Left colon (tissue), 2 donors: ENCODE measurements around the gene PDLIM7. TPM values are rescaled to one million over a fixed set of nuclear protein-coding genes. Genes with fewer than 3 reads are reported as not detected.

Source experiments
- ATAC-seq: fragments of 200-7000 bp; cut with Tn5 transposase; one replicate; pipeline ENCODE4 v1.9.1; 2020; ENCODE audit warnings: mild to moderate bottlenecking, moderate library complexity
- DNase-seq, 2 donors: peaks; one replicate each; pipeline ENCODE4 v3.0.0-alpha.2; 2020
- intact Hi-C, 2 donors: fragments of 100-400 bp; cut with DNase I in 1 of 2; cut with micrococcal nuclease in 1 of 2; formaldehyde crosslinking; loops; one replicate each; pipeline versions ENCODE4 v1.11.2 to v1.14.0; 2022; cut with DNase I, micrococcal nuclease
- total RNA-seq, 2 donors: library from RNA; stranded (reverse); fragmentation: NEBNext Ultra II Directional; extraction: Animal tissue kit (Norgen Biotek cat#: 25700); gene quantifications; one replicate each; pipeline ENCODE4 v1.2.1, GENCODE V29; 2021
- donor health status: DM: no; HTN: no; CAD: no.
- donor health status: DM: yes; HTN: yes; CAD: no.

PDLIM7 gene
- total RNA-seq, 2 donors from 2014 or later = 12.1 to 56.5 TPM

DNA sequence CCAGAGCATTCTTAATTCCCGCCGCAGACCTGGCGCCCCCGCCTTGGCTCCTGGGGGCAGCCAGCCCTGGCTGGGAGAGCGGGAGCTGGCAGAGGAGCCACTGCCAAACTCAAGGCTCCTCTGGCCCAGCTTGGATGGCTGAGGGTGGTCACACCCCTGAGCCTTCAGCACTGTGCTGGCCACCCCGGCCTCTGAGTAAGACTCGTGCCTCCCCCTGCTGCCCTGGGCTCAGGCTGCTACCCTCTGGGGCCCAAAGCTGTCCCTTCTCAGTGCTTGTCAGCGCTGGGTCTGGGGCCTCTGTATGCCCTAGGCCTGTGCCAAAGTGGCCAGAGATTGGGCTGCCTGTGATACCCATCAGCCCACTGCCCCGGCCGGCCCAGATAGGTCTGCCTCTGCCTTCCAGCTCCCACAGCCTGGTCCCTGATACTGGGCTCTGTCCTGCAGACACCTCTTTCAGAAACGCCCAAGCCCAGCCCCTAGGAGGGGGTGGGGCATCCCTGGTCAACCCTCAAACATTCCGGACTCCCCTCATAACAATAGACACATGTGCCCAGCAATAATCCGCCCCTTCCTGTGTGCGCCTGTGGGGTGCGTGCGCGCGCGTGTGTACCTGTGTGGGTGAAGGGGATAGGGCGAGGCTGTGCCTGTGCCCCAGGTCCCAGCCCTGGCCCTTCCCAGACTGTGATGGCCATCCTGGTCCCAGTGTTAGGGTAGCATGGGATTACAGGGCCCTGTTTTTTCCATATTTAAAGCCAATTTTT, 55.2 kb downstream of the PDLIM7 start:
- no peak for ATAC-seq
- intact Hi-C loops = no loop called here
- DNase-seq = peak in 1 of 2 donors; percentile 8

DNA sequence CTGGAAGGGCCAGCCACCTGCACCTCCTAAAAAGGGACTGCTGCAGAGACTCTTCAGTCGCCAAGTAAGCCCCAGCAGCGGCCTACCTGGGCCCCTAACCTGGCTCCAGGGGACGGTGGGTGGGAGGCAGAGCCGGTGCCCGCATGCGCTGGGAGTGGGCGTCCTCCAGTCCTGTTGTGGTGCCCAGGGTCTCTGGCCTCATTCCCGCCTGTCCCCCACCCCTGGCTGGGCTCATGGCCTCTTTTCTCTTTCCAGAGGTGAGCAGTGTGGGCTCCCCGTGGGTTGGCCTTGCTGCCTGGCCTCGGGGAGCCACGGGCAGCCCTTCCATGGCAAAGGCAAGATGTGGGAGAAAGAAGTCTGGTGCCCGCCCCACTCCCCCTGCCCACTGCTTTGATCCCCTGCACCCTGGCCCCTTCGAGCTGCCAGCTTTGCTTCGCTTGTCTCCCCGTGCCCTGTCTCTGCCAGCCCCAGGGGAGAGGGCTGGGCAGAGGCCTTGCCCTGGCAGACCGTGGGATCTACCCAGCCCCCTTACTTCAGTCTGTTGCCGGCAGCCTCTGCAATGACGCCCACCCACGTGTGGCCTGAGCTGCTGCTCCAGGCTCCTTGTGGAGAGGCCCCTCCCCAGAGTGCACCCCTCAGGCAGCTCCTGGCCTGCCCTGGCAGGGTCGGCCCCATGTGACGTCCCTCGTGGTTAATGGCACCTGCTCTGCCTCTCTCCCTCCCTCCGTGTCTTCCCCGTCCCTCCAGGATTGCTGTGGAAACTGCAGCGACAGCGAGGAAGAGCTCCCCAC, 56.2 kb downstream of the PDLIM7 start:
- intact Hi-C loops = no loop called here
- DNase-seq = no peak
- ATAC-seq = no peak

DNA sequence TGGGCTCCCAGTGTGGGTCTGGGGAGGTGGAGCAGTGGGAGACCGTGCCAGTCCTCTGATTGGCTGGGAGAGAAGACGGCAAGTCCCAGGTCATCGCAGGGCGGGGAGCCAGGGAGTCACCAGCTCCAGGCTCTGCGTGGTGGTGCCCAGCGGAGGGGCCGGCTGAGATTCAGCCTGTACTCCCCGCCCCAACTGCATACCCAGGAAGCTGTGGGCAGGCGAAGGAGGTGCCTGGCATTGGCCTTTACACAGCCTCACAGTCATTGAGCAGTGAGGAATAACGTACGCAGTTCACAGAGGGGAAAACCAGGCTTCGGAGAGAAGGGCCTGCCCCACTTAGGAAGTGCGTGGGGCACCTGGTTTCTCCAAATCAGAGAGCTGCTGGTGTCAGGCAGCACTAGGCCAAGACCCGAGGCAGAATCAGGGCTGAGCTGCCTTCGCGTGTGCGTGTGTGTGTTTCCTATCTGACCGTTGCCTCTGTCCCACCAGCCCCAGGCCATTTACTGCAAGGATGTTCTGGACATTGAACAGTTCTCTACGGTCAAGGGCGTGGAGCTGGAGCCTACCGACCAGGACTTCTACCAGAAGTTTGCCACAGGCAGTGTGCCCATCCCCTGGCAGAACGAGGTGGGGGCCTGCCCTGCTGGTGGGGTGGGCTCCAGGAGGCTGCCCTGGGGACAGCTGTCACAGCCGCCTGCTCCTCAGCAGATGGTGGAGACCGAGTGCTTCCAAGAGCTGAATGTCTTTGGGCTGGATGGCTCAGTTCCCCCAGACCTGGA, 57.0 kb downstream of the PDLIM7 start:
- no peak for ATAC-seq
- DNase-seq = no peak
- intact Hi-C loops = no loop called here

DNA sequence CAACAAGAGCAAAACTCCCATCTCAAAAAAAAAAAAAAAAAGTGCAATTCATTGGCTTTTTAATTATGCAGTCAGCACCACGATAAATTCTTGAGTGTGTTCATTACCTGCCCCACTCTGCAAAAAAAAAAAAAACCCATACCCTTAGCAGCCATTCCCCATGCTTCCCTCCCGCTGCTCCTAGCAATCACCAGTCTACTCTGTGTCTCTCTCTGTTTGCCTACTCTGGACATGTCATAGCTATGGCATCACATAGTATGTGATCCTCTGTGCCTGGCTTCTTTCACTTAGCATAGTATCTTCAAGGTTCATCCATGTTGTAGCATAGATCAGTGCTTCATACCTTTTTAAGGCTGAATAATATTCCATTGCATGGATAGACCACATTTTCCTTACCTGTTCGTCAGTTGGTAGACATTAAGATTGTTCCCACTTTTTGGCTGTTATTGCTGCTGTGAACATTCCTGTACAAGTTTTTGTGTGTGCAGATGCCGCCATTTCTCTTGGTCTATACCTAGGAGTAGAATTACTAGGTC, 57.8 kb downstream of the PDLIM7 start:
- ATAC-seq (no peak), DNase-seq (no peak)
- intact Hi-C loops = no loop called here

DNA sequence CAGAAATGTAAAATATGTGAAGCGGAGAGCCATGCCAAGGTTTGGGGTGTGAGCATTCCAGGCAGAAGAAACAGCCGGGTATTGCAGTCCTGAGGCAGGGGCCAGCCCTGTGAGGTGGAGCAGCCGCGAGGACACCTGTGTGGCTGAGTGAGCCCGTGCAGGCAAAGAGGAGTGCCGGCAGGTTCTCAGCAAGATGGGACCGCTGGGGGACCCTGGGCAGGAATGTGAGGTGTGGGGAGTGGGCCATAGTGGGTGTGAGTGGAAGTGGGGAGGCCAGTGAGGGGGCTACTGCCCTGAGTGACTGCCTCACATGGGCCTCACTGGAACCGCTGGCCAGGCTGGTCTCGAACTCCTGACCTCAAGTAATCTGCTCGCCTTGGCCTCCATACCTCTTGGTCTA, 58.9 kb downstream of the PDLIM7 start:
- intact Hi-C loops = no loop called here
- DNase-seq (no peak), ATAC-seq (no peak)

DNA sequence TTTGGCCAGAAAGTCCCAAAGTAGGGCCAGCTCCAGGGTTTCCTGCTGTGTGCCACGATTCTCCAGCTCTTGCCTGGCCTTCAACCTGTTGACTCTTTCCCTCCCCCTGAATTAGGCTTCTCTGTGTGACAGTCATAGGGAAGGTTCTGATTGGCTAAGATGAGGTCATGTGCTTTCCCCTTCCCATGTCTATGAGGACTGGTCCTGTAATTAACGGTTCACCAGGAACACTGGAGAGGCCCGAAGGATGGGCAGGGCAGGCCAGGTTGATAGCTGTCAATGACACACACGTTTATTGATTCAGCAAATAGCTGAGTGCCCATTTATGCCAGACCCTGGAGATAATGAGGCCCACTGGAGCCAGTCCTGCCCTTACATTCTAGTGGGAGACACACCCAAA, 59.8 kb downstream of the PDLIM7 start:
- ATAC-seq (peak; percentile 37), DNase-seq (no peak)
- intact Hi-C loops = no loop called here

DNA sequence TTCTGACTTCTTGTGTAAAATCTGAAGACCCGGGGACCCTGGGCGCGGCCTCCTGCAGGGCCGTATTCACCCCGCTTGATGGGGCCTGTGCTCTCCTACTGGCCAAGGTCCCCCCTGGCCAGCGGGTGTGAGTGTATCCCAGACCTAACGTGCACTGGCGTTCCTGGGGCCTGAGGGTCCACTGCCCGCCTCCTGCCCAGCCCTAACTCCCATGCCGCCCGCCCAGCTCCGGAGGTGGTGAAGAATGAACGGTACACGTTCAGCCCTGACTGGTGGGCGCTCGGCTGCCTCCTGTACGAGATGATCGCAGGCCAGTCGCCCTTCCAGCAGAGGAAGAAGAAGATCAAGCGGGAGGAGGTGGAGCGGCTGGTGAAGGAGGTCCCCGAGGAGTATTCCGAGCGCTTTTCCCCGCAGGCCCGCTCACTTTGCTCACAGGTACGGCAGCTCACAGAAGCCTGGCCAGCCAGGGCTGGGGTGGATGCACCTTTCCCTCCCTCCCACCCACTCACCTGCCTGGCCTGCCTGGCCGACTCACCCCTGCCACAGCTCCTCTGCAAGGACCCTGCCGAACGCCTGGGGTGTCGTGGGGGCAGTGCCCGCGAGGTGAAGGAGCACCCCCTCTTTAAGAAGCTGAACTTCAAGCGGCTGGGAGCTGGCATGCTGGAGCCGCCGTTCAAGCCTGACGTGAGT, 61.4 kb downstream of the PDLIM7 start:
- DNase-seq = no peak
- intact Hi-C loops = no loop called here
- ATAC-seq = no peak

DNA sequence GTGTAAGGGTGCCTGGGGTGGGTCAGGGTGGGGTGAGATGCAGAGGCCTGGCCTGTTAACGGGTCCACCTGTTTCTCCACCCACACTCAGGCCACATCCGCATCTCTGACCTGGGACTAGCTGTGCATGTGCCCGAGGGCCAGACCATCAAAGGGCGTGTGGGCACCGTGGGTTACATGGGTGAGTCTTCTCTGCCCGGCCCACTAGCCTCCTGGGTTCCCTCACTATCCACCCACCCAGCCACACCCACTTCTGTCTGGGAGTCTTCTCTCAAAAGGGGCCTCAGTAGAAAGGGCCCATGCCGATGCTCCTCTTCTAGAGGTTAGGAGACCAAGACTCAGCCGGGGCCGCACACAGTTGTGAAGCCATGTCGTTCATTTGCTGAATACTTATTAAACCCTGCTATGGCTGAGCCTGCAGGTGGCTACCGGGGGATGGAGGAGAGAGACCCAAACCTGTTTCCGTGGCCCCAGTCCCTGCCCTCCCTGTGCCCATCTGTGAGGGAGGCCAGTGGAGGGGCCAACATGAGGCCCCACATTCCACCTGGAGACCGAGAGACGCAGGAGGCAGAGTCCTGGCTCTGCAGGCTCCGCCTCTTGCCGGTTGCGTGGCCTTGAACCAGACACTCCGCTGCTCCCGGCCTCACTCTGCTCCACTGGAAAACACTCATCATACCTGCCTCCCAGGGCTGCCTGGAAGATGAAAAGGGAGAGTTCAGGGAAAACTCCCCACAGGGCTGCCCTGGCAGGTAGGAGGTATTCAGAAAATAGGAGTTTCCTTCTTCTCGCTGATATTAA, 62.3 kb downstream of the PDLIM7 start:
- intact Hi-C loops = no loop called here
- no peak for ATAC-seq
- no peak for DNase-seq

DNA sequence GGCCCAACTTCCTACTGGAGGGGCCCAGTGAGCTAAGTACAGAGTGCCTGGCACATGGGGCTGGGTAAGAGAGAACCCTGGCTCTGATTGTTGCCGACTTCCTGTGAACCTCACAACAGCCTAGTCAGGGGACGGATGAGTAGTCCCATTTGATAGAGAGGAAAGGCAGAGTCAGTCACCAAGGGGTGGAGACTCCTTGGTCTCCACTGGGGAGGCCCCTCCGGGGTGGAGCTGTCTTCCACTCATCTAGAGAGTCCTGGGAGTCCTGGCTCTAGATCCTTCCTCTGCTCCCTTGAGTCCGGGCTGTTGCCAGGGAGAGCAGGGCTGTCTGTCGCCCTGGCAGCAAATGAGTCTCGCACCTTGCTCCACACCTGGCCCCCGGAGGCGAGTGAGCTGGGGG, 63.0 kb downstream of the PDLIM7 start:
- ATAC-seq (no peak), DNase-seq (no peak)
- intact Hi-C loops = no loop called here

DNA sequence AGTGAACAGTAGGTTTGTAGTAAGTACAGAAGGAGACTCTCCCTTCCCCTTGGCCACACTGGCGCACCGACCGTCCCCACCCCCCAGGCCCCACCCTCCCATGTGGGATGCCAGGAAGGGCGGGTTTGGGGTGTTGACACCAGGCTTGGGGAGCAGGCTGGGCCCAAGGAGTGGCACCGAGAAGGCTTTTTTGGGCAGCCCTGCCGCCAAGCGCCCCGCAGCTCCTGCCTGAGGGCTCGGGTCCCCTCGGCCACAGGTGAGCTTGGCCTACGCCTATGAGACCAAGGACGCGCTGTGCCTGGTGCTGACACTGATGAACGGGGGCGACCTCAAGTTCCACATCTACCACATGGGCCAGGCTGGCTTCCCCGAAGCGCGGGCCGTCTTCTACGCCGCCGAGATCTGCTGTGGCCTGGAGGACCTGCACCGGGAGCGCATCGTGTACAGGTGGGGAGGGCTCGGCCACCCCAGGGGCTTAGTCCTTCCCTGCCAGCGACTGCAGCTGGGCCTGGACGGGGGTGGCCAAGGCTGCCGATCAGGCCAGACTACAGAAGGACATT, 63.7 kb downstream of the PDLIM7 start:
- intact Hi-C loops = no loop called here
- ATAC-seq = no peak
- no peak for DNase-seq

Other genes with a start within 250 kb of the PDLIM7 start
- 10 to 100 TPM; 30.4 to 34.5 TPM for gene RAB24, start 193.9 kb downstream of the PDLIM7 start, total RNA-seq
- 100 to 1,000 TPM; 263 to 276 TPM for gene PRELID1, start 193.8 kb downstream of the PDLIM7 start, total RNA-seq
- 10 to 100 TPM in 1 of 2 donors, 1 to 10 TPM in 1; 8.3 to 12.9 TPM for gene MXD3, start 185.7 kb downstream of the PDLIM7 start, total RNA-seq
- gene LMAN2, start 145.9 kb downstream of the PDLIM7 start, total RNA-seq = 100 to 1,000 TPM; 139 to 141 TPM
- gene RGS14, start 139.7 kb downstream of the PDLIM7 start, total RNA-seq = 10 to 100 TPM in 1 of 2 donors, 1 to 10 TPM in 1; 5.6 to 12.0 TPM
- not detected for gene SLC34A1, start 113.2 kb downstream of the PDLIM7 start, total RNA-seq
- not detected for gene PFN3, start 96.9 kb downstream of the PDLIM7 start, total RNA-seq
- gene F12, start 88.0 kb downstream of the PDLIM7 start, total RNA-seq = 10 to 100 TPM in 1 of 2 donors, 1 to 10 TPM in 1; 9.0 to 11.3 TPM
- 10 to 100 TPM; 34.6 to 43.5 TPM for gene GRK6, start 70.9 kb downstream of the PDLIM7 start, total RNA-seq
- gene PRR7, start 50.8 kb downstream of the PDLIM7 start, total RNA-seq = 1 to 10 TPM; 1.6 to 2.2 TPM
- gene DBN1, start 24.0 kb downstream of the PDLIM7 start, total RNA-seq = 10 to 100 TPM; 11.8 to 18.8 TPM
- gene DOK3, start 12.2 kb upstream of the PDLIM7 start, total RNA-seq = 1 to 10 TPM; 4.1 to 8.9 TPM
- gene DDX41, start 19.4 kb upstream of the PDLIM7 start, total RNA-seq = 10 to 100 TPM; 74.3 to 79.9 TPM
- 10 to 100 TPM; 52.1 to 56.1 TPM for gene FAM193B, start 57.0 kb upstream of the PDLIM7 start, total RNA-seq
- gene TMED9, start 94.6 kb upstream of the PDLIM7 start, total RNA-seq = 100 to 1,000 TPM; 160 to 204 TPM
- 10 to 100 TPM; 17.5 to 21.9 TPM for gene B4GALT7, start 102.5 kb upstream of the PDLIM7 start, total RNA-seq